Measurements from ENCODE around the gene SVBP.
A peak's percentile ranks its signal among the peaks of the same experiment; 100 is the strongest.

Gene SVBP

DNA sequence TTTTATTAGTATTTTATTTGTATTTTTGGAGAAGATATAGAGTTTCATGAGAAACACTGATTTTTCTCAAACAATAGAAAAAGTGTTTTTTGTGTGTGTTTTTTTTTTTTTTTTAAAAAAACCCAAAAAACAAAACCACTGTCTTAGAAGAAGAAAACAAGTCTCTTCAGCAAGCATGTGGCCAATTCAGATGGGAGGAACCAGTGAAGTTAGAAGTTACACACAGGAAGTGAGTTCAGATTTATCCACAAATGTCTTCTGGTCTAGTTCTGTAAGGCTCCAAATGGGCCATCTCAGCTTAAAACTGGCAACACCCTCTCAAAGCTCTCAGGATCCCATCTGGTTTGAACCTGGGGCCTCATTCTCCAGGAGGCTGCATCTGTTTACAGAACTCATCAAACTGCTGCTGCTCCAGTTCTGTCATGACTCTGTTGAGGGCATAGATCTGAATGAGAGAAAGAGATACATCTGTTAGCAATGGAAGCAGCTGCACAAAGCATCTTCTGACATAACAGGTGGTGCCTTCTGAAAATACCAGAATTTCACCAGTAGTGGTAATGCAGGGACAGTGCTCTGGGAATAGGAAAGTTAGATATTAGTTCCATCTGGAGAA lies 10.0 kb downstream of the SVBP start:
- no peaks in the 10 kb centered on the region for H3K9me3 ChIP-seq (ENCODE audit: control insufficient read depth in 2 of 2, low read length in 2 of 2)
- H3K9ac ChIP-seq (ENCODE audit: low read depth in 1 of 2, low read length in 2 of 2): no peak overlapping the region
- H3K4me3 ChIP-seq (ENCODE audit: low read length in 2 of 2): no peak overlapping the region
- H3K27me3 ChIP-seq (ENCODE audit: control insufficient read depth in 2 of 2, insufficient read depth in 2 of 2, low read length in 2 of 2): no peaks in the 10 kb centered on the region
- H3K36me3 ChIP-seq (ENCODE audit: control insufficient read depth in 2 of 2, insufficient read depth in 2 of 2, low read length in 2 of 2): peaks cover 4 to 5% of the 10 kb centered on the region in 2 donors
- no peak overlapping the region for H3K27ac ChIP-seq (ENCODE audit: low read depth in 2 of 2, low read length in 2 of 2)
- no peaks in the 10 kb centered on the region for H3K4me1 ChIP-seq (ENCODE audit: control insufficient read depth in 2 of 2, insufficient read depth in 2 of 2, low read length in 2 of 2)

DNA sequence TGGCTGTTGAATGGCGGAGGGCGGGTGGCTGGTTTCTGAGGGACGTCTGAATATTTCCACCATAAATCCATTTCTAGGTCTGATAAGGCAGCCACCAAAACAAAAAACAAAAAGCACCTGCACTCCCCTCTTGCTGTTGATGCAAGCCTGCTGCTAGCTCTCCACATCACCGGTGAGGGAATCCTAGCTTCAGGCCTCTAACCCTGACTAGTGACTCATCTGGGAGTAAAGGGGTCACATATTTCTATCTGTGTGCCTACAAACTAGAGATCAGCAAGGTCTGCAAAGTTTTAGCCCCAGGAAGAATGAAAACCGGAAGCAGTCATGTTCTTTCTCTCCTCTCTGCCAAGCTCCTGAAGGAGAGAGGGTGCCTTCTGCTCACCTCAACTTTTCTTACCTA lies 10.6 kb downstream of the SVBP start:
- peaks cover 4 to 5% of the 10 kb centered on the region in 2 donors for H3K36me3 ChIP-seq (ENCODE audit: control insufficient read depth in 2 of 2, insufficient read depth in 2 of 2, low read length in 2 of 2)
- H3K9me3 ChIP-seq (ENCODE audit: control insufficient read depth in 2 of 2, low read length in 2 of 2): no peaks in the 10 kb centered on the region
- no peak overlapping the region for H3K4me3 ChIP-seq (ENCODE audit: low read length in 2 of 2)
- no peaks in the 10 kb centered on the region for H3K27me3 ChIP-seq (ENCODE audit: control insufficient read depth in 2 of 2, insufficient read depth in 2 of 2, low read length in 2 of 2)
- H3K9ac ChIP-seq (ENCODE audit: low read depth in 1 of 2, low read length in 2 of 2): no peak overlapping the region
- no peak overlapping the region for H3K27ac ChIP-seq (ENCODE audit: low read depth in 2 of 2, low read length in 2 of 2)
- H3K4me1 ChIP-seq (ENCODE audit: control insufficient read depth in 2 of 2, insufficient read depth in 2 of 2, low read length in 2 of 2): no peaks in the 10 kb centered on the region

- Histone ChIP-seq H3K9ac (ENCODE audit: low read depth in 1 of 2, low read length in 2 of 2) (no peak overlapping the region), H3K9me3 (ENCODE audit: control insufficient read depth in 2 of 2, low read length in 2 of 2) (no peaks in the 10 kb centered on the region), H3K27me3 (ENCODE audit: control insufficient read depth in 2 of 2, insufficient read depth in 2 of 2, low read length in 2 of 2) (no peaks in the 10 kb centered on the region), H3K4me1 (ENCODE audit: control insufficient read depth in 2 of 2, insufficient read depth in 2 of 2, low read length in 2 of 2) (no peaks in the 10 kb centered on the region), H3K27ac (ENCODE audit: low read depth in 2 of 2, low read length in 2 of 2) (no peak overlapping the region), H3K4me3 (ENCODE audit: low read length in 2 of 2) (no peak overlapping the region), H3K36me3 (ENCODE audit: control insufficient read depth in 2 of 2, insufficient read depth in 2 of 2, low read length in 2 of 2) (peaks cover 4 to 5% of the 10 kb centered on the region in 2 donors)
These were observed 11.0 kb downstream of the SVBP start for GRCh38 chr1:42806171-42806570.

DNA sequence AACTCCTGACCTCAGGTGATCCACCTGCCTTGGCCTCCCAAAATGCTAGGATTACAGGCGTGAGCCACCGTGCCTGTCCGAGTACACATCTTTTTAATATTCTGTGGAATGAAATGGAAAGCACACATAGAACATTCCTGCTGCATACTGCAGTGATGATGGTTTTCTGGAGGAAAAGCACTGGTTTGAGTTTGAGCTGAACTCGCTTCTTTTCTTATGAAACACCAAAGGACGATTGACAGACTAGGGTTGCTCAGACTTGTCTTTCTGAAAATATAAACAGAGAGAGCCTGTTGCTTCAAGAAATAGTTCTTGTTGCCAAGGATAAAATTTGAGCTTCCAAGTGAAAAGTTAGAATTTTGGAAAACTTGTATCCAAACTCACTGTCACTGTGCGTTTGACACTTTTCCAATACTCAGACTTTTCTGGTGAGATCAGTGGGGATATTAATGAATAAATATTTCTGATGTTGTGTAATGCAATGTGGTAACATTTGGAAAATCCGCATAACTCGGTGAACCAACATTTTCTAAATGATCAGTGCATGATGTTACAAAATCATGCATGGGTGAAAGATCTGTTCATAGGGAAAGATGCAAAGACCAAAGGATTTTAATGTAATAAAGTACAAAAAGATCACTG lies 15.2 kb downstream of the SVBP start:
- Histone ChIP-seq H3K27ac (ENCODE audit: low read depth in 2 of 2, low read length in 2 of 2) (no peak overlapping the region), H3K4me3 (ENCODE audit: low read length in 2 of 2) (no peak overlapping the region), H3K9ac (ENCODE audit: low read depth in 1 of 2, low read length in 2 of 2) (no peak overlapping the region), H3K27me3 (ENCODE audit: control insufficient read depth in 2 of 2, insufficient read depth in 2 of 2, low read length in 2 of 2) (no peaks in the 10 kb centered on the region), H3K4me1 (ENCODE audit: control insufficient read depth in 2 of 2, insufficient read depth in 2 of 2, low read length in 2 of 2) (no peaks in the 10 kb centered on the region), H3K36me3 (ENCODE audit: control insufficient read depth in 2 of 2, insufficient read depth in 2 of 2, low read length in 2 of 2) (peaks cover 0 to 5% of the 10 kb centered on the region in 2 donors), H3K9me3 (ENCODE audit: control insufficient read depth in 2 of 2, low read length in 2 of 2) (no peaks in the 10 kb centered on the region)

DNA sequence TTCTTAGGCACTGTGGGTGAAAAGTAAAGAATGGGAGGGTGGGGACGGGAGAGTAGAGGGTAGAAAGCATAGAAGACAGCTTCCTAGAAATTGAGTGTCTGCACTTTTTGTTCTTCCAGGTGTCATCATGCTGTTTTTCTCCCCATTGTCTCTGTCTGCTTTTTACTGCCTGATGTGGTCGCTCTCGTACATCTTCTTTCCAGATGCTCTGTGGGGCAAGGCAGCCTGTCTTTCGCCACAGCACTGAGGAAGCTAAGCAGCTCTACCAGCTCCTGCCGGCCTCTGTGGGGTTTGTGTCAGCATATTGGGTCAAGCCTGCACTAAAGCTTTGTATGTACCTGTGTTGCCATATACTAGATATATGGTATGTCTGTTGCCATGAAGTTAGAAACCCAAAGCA lies 19.2 kb downstream of the SVBP start:
- no peaks in the 10 kb centered on the region for H3K27me3 ChIP-seq (ENCODE audit: control insufficient read depth in 2 of 2, insufficient read depth in 2 of 2, low read length in 2 of 2)
- no peak overlapping the region for H3K27ac ChIP-seq (ENCODE audit: low read depth in 2 of 2, low read length in 2 of 2)
- no peak overlapping the region for H3K9ac ChIP-seq (ENCODE audit: low read depth in 1 of 2, low read length in 2 of 2)
- H3K4me3 ChIP-seq (ENCODE audit: low read length in 2 of 2): no peak overlapping the region
- H3K4me1 ChIP-seq (ENCODE audit: control insufficient read depth in 2 of 2, insufficient read depth in 2 of 2, low read length in 2 of 2): no peaks in the 10 kb centered on the region
- no peaks in the 10 kb centered on the region for H3K9me3 ChIP-seq (ENCODE audit: control insufficient read depth in 2 of 2, low read length in 2 of 2)
- no peaks in the 10 kb centered on the region for H3K36me3 ChIP-seq (ENCODE audit: control insufficient read depth in 2 of 2, insufficient read depth in 2 of 2, low read length in 2 of 2)

GRCh38 chr1:42797414-42797813 lies 19.8 kb downstream of the SVBP start:
- Histone ChIP-seq H3K4me1 (ENCODE audit: control insufficient read depth in 2 of 2, insufficient read depth in 2 of 2, low read length in 2 of 2) (no peaks in the 10 kb centered on the region), H3K9me3 (ENCODE audit: control insufficient read depth in 2 of 2, low read length in 2 of 2) (no peaks in the 10 kb centered on the region), H3K27me3 (ENCODE audit: control insufficient read depth in 2 of 2, insufficient read depth in 2 of 2, low read length in 2 of 2) (no peaks in the 10 kb centered on the region), H3K9ac (ENCODE audit: low read depth in 1 of 2, low read length in 2 of 2) (no peak overlapping the region), H3K27ac (ENCODE audit: low read depth in 2 of 2, low read length in 2 of 2) (no peak overlapping the region), H3K4me3 (ENCODE audit: low read length in 2 of 2) (no peak overlapping the region), H3K36me3 (ENCODE audit: control insufficient read depth in 2 of 2, insufficient read depth in 2 of 2, low read length in 2 of 2) (no peaks in the 10 kb centered on the region)

DNA sequence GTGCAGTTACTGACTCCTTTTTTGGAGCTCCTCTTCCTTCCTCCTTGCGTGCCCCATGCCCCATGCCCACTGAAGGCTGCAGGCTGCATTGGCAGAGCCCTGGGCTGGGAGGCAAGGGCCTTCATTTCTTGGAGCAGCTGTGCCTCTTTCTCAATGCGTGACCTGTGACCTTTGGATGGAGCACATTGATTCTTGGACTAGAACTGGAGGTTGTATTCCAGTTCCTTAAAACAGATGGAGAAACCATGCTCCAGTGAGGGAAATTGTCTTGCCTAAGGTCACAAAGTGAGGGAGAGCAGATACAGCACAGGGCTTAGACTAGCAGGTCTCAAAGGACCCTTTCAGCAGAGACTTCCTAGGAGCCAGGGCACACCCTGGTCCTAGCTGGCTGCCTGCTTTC lies 23.4 kb downstream of the SVBP start:
- no peak overlapping the region for H3K9ac ChIP-seq (ENCODE audit: low read depth in 1 of 2, low read length in 2 of 2)
- no peak overlapping the region for H3K27ac ChIP-seq (ENCODE audit: low read depth in 2 of 2, low read length in 2 of 2)
- no peaks in the 10 kb centered on the region for H3K4me1 ChIP-seq (ENCODE audit: control insufficient read depth in 2 of 2, insufficient read depth in 2 of 2, low read length in 2 of 2)
- no peaks in the 10 kb centered on the region for H3K36me3 ChIP-seq (ENCODE audit: control insufficient read depth in 2 of 2, insufficient read depth in 2 of 2, low read length in 2 of 2)
- H3K4me3 ChIP-seq (ENCODE audit: low read length in 2 of 2): no peak overlapping the region
- H3K27me3 ChIP-seq (ENCODE audit: control insufficient read depth in 2 of 2, insufficient read depth in 2 of 2, low read length in 2 of 2): no peaks in the 10 kb centered on the region
- H3K9me3 ChIP-seq (ENCODE audit: control insufficient read depth in 2 of 2, low read length in 2 of 2): no peaks in the 10 kb centered on the region

- H3K36me3 ChIP-seq (ENCODE audit: control insufficient read depth in 2 of 2, insufficient read depth in 2 of 2, low read length in 2 of 2): no peaks in the 10 kb centered on the region
- no peak overlapping the region for H3K9ac ChIP-seq (ENCODE audit: low read depth in 1 of 2, low read length in 2 of 2)
- H3K9me3 ChIP-seq (ENCODE audit: control insufficient read depth in 2 of 2, low read length in 2 of 2): no peaks in the 10 kb centered on the region
- peaks cover 0 to 6% of the 10 kb centered on the region in 2 donors for H3K4me1 ChIP-seq (ENCODE audit: control insufficient read depth in 2 of 2, insufficient read depth in 2 of 2, low read length in 2 of 2)
- H3K27ac ChIP-seq (ENCODE audit: low read depth in 2 of 2, low read length in 2 of 2): no peak overlapping the region
- H3K4me3 ChIP-seq (ENCODE audit: low read length in 2 of 2): no peak overlapping the region
- no peaks in the 10 kb centered on the region for H3K27me3 ChIP-seq (ENCODE audit: control insufficient read depth in 2 of 2, insufficient read depth in 2 of 2, low read length in 2 of 2)
These were observed 29.2 kb downstream of the SVBP start for GRCh38 chr1:42788021-42788420.

- H3K36me3 ChIP-seq (ENCODE audit: control insufficient read depth in 2 of 2, insufficient read depth in 2 of 2, low read length in 2 of 2): no peaks in the 10 kb centered on the region
- no peak overlapping the region for H3K27ac ChIP-seq (ENCODE audit: low read depth in 2 of 2, low read length in 2 of 2)
- H3K9ac ChIP-seq (ENCODE audit: low read depth in 1 of 2, low read length in 2 of 2): no peak overlapping the region
- H3K4me3 ChIP-seq (ENCODE audit: low read length in 2 of 2): no peak overlapping the region
- H3K9me3 ChIP-seq (ENCODE audit: control insufficient read depth in 2 of 2, low read length in 2 of 2): no peaks in the 10 kb centered on the region
- H3K27me3 ChIP-seq (ENCODE audit: control insufficient read depth in 2 of 2, insufficient read depth in 2 of 2, low read length in 2 of 2): no peaks in the 10 kb centered on the region
- peaks cover 0 to 6% of the 10 kb centered on the region in 2 donors for H3K4me1 ChIP-seq (ENCODE audit: control insufficient read depth in 2 of 2, insufficient read depth in 2 of 2, low read length in 2 of 2)
These were observed 31.1 kb downstream of the SVBP start for GRCh38 chr1:42786097-42786496.

DNA sequence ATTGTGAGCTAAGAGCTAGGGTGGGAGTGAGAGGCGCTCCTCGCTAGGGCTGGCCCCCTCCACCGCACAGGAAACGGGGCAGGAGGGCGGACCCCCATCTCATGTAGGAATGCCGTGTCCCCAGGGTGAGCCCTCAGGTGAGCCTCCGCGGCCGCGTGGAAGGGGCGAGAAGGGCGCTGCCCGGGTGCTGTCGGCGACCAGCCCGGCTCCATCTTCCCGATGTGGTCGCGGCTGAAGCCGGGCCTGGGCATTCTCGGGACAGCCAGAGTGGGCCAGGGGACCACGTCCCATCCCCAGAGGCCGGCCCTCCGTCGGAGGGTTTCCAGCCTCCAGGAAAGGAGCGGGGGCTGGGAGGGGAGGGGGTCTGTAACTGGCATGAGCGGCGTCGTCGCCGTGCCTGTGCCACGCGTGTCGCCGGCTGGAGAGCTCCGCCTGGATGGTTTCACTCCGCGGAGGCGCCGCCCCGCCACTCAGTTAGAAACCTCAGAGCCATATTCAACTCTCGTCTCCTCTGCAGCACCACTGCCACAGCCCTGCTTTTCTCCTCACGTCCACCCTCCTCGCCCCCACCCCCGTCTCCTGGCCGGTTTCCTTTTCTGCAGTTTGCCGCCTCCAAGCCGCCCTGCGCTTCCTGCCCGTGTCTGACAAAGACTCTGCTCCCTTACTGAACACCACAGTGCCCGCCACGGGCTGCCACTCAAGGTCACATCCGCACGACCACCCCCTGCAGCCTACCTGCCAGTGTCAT lies 32.1 kb downstream of the SVBP start, which contains the start of gene TMEM269:
Gene TMEM269, plus strand, starts transcription at position 46 of the 748 bp plus-strand sequence. CDS start 4,903 bp downstream, outside the sequence.
- H3K9ac ChIP-seq (ENCODE audit: low read depth in 1 of 2, low read length in 2 of 2): peak within 1 kb of the TSS in 1 of 2 donors; percentile 29
- H3K4me1 ChIP-seq (ENCODE audit: control insufficient read depth in 2 of 2, insufficient read depth in 2 of 2, low read length in 2 of 2): peaks cover 0 to 6% of the 10 kb centered on the region in 2 donors
- peak within 1 kb of the TSS; percentile 52 to 56 for H3K4me3 ChIP-seq (ENCODE audit: low read length in 2 of 2)
- H3K36me3 ChIP-seq (ENCODE audit: control insufficient read depth in 2 of 2, insufficient read depth in 2 of 2, low read length in 2 of 2): peaks cover 0 to 8% of the 10 kb centered on the region in 2 donors
- H3K9me3 ChIP-seq (ENCODE audit: control insufficient read depth in 2 of 2, low read length in 2 of 2): no peaks in the 10 kb centered on the region
- H3K27ac ChIP-seq (ENCODE audit: low read depth in 2 of 2, low read length in 2 of 2): no peak within 1 kb of the TSS
- no peaks in the 10 kb centered on the region for H3K27me3 ChIP-seq (ENCODE audit: control insufficient read depth in 2 of 2, insufficient read depth in 2 of 2, low read length in 2 of 2)
